HG03135 (cell line): ENCODE measurements around the gene ASL.
"Not testable (repeated sequence)": the region's sequence is repeated elsewhere in the genome, so short reads cannot be mapped to it uniquely, and the experiment has no call there.

Source experiments
- ATAC-seq: cut with Tn5 transposase; IDR thresholded peaks from one replicate; pipeline ENCODE4 v1.9.1; 2021; ENCODE audit warnings: mild to moderate bottlenecking, moderate library complexity; ENCODE audit not compliant: unreplicated experiment

ASL gene

DNA sequence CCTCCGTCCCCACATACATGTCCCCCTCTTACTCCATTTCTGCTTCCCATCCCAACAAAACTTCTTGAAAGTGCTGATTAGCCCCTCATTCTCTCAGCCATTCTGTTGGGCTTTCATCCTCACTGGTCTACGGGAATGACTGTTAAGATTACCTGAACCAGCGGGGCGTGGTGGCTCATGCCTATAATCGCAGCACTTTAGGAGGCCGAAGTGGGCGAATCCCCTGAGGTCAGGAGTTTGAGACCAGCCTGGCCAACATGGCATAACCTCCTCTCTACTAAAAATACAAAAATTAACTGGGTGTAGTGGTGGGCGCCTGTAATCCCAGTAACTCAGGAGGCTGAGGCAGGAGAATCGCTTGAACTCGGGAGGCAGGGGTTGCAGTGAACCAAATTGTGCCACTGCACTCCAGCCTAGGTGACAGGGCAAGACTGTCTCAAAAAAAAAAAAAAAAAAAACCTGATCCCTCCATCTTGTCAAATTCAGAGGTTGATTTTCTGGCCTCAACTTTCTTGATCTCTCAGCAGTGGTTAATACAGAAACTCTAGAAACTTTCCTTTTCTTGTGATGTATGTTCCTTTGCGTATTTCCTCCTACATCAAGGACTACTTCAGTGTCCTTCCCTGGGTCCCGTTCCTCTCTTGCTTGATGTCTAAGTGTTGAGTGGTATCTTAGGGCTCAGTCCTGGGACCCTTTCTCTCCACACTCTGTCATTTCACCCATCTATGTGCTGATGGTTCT lies 41.2 kb downstream of the ASL start:
- not testable (repeated sequence) for ATAC-seq

DNA sequence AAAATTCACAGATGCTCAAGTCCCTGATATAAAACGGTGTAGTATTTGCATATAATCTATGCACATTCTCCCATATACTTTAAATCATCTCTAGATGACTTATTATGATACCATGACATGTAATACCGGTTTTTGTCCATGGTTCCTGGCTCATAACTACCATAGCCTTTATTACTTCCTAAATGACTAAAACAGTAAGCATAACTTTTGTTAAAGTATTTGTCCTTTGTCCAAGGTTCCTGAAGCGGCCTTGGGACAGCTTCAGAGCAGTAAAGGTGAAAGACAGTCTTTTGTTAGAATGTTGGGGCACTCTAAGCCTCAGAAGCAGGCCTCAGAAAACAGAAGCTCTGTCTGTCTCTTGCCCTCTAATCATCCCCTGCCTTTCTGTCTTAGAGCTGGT lies 43.0 kb downstream of the ASL start:
- ATAC-seq, result no peak

DNA sequence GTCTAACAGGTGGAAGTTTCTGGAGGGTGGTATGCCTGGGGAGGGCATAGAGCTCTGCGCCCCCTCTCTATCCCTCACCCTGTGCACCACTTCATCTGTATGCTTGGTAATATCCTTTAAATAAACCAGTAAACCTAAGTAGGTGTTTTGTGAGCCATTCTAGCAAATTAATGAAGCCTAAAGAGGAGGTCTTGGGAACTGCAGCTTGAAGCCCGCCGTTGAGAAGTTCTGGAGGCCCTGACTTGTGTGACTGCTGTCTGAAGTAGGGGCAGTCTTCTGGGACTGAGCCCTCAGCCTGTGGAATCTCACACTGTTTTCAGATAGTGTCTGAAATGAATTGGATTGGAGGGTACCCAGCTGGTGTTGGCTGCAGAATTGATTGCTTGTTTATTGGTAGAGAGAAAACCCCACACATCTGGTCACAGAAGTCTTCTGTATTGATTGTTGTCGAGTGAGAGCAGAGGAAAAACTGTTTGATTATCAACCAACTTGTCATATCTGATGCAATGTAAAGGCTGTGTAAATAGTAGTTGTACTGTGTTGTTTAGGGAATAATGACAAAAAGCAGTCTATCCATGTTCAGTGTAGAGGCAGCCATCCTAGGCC lies 43.7 kb downstream of the ASL start:
- no peak for ATAC-seq

DNA sequence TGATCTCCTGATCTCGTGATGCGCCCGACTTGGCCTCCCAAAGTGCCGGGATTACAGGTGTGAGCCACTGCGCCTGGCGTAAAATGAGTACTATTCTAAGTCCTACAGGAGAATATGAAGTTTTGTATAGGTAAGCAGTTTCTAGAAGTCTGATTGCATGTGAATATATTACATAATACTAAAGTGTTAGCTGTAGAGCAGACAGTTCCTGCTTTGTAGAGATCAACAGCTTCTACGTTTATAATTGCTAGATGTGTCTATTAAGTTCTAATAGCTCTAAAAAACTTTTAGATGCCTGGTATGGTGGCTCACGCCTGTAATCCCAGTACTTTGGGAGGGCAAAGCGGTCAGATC lies 47.5 kb downstream of the ASL start:
- ATAC-seq, result no peak

DNA sequence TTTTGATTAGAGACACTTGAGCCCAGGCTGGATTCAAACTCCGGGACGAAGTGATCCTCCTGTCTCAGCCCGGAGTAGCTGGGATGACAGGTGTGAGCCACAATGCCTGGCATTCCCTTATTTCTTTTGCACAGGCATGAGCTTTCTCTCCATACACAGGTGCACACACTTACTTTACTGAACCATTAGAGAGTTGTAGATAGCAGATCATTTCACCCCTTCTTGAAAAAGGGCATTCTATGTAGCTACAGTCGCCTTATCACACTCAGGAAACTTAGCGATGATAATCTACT lies 48.9 kb downstream of the ASL start:
- ATAC-seq, result not testable (repeated sequence)

DNA sequence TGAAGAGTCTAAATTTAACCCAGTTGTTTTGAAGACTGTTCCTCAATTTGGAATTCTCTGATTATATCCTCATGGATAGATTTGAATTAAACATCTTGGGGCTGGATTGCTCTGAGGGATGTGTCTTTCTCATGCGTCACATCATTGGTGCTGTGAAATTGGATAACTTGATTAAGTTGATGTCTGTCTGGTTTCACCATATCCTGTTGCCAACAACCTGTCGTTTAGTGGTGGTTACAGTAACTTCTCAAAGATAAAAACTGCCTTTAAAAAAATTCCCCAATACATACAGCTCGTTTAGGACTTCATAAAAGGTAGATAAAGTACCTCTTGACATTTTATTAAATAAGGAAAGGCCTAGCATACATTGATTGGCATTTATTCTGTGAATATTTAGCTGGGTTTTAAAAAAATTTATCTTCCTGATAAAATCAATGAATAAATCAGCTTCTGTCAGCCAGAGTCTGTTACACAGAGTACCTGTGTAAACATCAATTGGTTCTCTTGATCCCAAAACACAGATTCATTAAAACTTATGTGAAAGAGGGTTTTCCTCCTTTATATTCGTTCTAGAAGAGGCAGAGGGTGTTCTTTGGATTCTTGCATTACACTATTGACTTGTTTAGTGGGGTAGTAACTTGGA lies 49.6 kb downstream of the ASL start:
- no peak for ATAC-seq

DNA sequence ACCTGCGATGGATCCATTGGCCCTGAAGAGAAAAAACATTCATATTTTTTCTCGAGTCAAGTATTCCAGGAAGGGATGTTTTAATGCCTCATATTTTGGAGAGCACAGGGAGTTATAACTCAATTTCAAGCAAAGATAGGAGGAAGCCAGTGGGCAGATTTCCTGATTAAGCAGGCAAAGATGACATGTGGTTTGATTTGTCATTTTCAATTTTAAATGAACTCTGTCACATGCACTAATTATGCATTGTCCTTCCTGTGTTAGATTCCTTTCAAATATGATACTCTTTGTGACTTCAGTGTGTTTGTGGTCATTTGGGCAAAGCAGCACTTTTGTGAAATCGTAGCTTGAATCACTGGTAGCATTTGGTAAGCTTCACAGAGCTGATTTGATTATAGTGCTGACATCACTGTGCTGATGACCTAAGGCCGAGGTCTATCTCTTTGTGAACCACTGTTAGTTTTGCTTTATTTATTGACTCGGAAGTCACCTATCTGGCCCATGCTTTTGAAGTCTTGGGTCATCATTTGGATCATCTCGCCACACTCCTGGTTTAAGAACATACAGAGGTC lies 50.2 kb downstream of the ASL start:
- not testable (repeated sequence) for ATAC-seq

DNA sequence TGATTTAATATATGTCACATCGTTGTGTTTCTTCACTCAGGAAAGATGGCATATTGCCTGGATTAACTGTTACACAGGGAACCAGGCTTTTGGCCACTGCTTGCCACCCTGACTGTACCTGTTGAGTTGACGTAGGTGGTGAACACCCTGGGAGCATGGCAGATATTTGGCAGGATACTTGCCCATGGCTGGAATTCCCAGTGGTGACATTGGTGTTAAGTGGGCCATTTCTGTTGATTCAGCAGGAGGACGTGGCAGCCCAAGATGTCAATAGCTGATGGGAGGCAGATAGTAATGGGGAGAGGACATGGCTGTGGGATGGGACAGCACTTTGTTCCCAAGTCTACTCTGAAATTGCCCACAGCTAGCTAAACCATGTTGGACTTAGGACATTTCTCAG lies 51.6 kb downstream of the ASL start:
- not testable (repeated sequence) for ATAC-seq

DNA sequence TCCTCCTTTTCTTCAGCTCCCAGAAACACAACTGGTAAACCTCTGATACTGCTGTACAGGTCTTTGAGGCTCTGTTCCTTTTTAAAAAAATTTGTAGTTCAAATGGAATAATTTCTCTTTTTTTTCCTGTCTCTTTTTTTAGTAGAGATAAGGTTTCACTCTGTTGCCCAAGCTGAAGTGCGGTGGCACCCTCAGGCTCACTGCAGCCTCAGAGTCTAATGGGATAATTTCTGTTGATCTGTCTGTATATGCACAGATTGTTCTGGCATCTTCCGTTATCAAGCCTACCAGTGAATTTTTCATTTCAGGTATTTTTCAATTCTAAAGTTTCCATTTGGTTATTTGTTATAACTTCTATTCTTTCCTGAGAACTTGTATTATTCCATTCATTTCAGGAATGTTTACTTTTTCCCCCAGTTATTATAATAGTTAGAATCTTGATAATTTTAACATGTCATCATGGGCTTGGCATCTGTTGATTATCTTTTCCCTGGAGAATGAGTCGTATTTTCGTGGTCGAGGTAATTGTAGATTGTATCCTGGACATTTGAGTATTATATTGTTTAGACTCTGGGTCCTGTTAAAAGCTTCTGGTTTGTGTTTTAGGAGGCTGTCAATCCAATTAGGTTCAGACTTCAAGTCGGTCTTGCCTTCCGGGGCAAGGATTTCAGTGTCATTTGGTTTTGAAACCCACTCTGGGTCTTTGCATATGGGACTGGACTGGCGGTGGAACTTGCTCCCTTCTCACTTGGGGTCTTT lies 63.6 kb downstream of the ASL start:
- ATAC-seq, result no peak

DNA sequence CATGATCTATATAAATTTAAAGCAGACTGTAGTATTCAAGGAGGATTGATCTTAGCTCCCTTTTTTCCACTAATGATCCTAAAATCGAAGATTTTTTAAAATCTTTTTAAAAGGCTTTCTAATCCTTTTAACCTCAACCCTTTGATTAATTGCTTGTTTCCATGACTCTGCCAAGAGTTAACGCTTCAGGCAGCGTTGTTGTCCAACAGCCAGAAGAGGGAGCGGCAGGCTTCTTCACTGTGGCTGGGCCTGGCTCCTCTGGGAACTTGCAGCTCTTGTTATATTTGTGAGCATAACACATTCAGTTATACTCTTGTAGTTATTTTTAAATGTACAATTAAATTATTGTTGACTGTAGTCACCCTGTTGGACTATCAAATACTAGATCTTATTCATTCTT lies 65.3 kb downstream of the ASL start:
- ATAC-seq, result no peak

DNA sequence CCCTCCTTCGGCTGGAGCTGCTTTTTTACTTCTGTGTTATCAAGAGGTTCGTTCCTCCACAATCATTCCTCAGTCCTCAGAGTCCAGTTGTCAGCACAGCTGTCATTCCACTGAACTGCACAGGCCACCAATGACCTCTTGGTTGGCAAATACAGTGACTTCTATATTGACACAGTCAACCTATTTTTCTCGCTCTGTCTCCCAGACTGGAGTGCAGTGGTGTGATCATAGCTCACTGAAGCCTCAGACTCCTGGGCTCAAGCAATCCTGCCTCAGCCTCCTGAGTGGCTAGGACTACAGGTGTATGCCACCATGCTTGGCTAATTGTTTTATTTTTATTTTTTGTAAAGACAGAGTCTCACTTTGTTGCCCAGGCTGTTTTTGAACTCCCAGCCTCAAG lies 66.7 kb downstream of the ASL start:
- ATAC-seq, result no peak

DNA sequence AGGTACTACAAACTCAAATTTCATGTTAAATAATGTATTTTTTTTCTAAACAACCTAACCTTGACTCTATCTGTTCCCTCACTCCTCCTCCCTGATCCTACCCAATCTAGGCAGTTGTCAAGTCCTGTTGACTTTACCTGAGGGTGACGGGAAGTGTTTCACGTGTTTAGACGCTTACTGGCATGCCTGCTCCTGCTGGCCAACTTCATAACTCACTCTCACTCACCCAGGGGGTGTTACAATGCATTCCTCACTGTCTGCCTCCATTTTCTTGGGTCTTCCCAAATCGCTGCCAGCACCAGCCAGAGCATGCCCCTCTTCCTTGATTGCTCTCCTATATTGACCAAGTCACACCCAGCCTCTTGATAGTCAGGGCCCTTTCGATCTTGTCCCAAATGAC lies 67.4 kb downstream of the ASL start:
- no peak for ATAC-seq
